Body of pancreas (tissue), 4 donors: Measurements from ENCODE around the gene DNTT. TPM values are rescaled to one million over a fixed set of nuclear protein-coding genes. Genes with fewer than 3 reads are reported as not detected.

Experiments used
- ATAC-seq: fragments of 150-250 bp; one replicate; pipeline ENCODE4 v1.9.1; 2016
- DNase-seq, 4 donors: peaks; one replicate each; pipeline ENCODE4 v3.0.0-alpha.2; 2019
- H3K27ac ChIP-seq, 4 donors: fragments of 200-600 bp; sonication (generic); 1 replicate in 3 of 4; 2 replicates in 1 of 4; pipeline versions ENCODE4 v1.5.1 to v1.6.1; 2016 to 2019; ENCODE audit warnings: mild to moderate bottlenecking in 1 of 4, mixed read lengths in 1 of 4, moderate library complexity in 1 of 4
- H3K27me3 ChIP-seq, 2 donors: fragments of 200-600 bp; sonication (generic); one replicate each; pipeline ENCODE4 v1.6.0; 2016; ENCODE audit warnings: mild to moderate bottlenecking in 1 of 2
- H3K36me3 ChIP-seq, 2 donors: fragments of 200-600 bp; sonication (generic); replicated peaks in 1 of 2; 2 replicates each; pipeline ENCODE4 v1.5.1; 2016; ENCODE audit warnings: low read depth in 2 of 2; ENCODE audit not compliant: insufficient read depth in 1 of 2
- H3K4me1 ChIP-seq: fragments of 200-600 bp; sonication (generic); one replicate; pipeline ENCODE4 v1.6.0; 2016
- H3K4me3 ChIP-seq, 2 donors: fragments of 200-600 bp; sonication (generic); 1 replicate in 1 of 2; 2 replicates in 1 of 2; pipeline ENCODE4 v1.5.1; 2016 to 2019
- H3K9me3 ChIP-seq, 3 donors: fragments of 200-600 bp; sonication (generic); 1 replicate in 2 of 3; 2 replicates in 1 of 3; pipeline ENCODE4 v1.5.1; 2016
- CTCF ChIP-seq, 7 experiments: fragments of 450-650 bp in 4 of 7; fragments of 200-600 bp in 3 of 7; sonication (generic) in 3 of 7; IDR thresholded peaks; one replicate each; pipeline ENCODE4 v1.5.1; 2016 to 2019; ENCODE audit warnings: antibody characterized with exemption in 7 of 7
- POLR2A ChIP-seq, 3 donors: fragments of 450-650 bp; IDR thresholded peaks; one replicate each; pipeline ENCODE4 v1.6.1; 2016; ENCODE audit warnings: antibody characterized with exemption in 3 of 3, mild to moderate bottlenecking in 2 of 3
- WGBS, 2 donors: methylation state at CpG; one replicate each; pipeline ENCODE4 v1.1.5; 2017; 5-methylcytosine and 5-hydroxymethylcytosine counted together
- intact Hi-C: fragments of 100-400 bp; cut with DNase I; formaldehyde crosslinking; loops from one replicate; pipeline ENCODE4 v1.15.1; 2023
- total RNA-seq, 2 donors: library from RNA; depleted of rRNA; stranded (reverse); fragments of >200 nt; gene quantifications; one replicate each; pipeline ENCODE4 v1.1.0, GENCODE V29; 2016

Gene DNTT
- total RNA-seq, 2 donors from 2014 or later: not detected

DNA sequence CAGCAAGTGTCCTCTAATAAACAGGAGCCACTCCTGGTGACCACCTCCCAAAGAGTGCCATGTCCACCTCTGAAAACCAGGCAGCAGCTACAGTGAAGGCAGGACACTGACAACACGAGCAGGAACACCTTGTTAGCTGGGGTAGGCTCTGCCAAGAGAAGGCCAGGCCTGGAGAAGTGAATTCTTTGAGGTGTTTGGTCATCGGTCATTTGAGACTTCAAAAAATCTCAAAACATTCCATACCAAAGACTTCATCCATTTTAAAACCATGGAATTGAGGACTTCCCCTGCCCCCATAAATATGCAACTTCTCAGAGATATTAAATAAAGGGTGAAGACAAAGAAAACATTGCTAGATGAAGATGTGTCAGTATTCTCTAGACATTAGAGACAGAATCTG lies 82.9 kb downstream of the DNTT start:
- no peak overlapping the region for H3K4me3 ChIP-seq
- no peak overlapping the region for H3K27ac ChIP-seq
- intact Hi-C loops: no loop called here
- 83 to 87% methylated on average over 2 of the region's 2 CpGs for WGBS, 2 donors
- H3K27me3 ChIP-seq: no peaks in the 10 kb centered on the region
- H3K36me3 ChIP-seq: no peaks in the 10 kb centered on the region
- DNase-seq: no peak
- ATAC-seq: no peak
- H3K9me3 ChIP-seq: no peaks in the 10 kb centered on the region
- H3K4me1 ChIP-seq: peaks cover 25% of the 10 kb centered on the region
- TF ChIP-seq POLR2A (IDR thresholded peaks at IDR 0.05) (no peak), CTCF (IDR thresholded peaks at IDR 0.05) (no peak)

DNA sequence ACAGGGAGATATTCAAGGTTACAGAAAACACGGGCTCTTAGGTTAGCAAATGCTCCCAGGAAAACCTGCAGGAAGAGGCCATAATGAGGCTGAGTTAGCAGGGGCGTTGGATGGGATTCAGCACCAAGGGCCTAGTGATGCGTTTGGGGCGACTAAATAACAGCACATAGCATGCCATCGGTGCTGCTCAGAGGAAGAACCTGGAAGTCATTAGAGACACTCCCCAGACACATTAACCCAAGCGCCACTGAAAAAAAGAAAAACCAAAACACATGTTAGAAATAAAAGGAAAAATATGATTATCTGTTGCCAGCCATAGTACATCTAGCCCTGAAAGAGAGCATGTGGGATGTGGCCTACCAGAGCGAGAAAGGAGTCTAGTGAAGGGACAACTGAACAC lies 83.4 kb downstream of the DNTT start:
- DNase-seq (no peak), ATAC-seq (no peak)
- H3K9me3 ChIP-seq: no peaks in the 10 kb centered on the region
- H3K4me1 ChIP-seq: peaks cover 25% of the 10 kb centered on the region
- H3K36me3 ChIP-seq: no peaks in the 10 kb centered on the region
- H3K27ac ChIP-seq: no peak overlapping the region
- intact Hi-C loops: no loop called here
- WGBS, 2 donors: 84 to 91% methylated on average over 7 of the region's 7 CpGs
- H3K4me3 ChIP-seq: no peak overlapping the region
- TF ChIP-seq POLR2A (IDR thresholded peaks at IDR 0.05) (no peak), CTCF (IDR thresholded peaks at IDR 0.05) (no peak)
- no peaks in the 10 kb centered on the region for H3K27me3 ChIP-seq

Other genes with a start within 250 kb of the DNTT start
- gene ZNF518A, start 174.1 kb upstream of the DNTT start, total RNA-seq: 10 to 100 TPM; 23.1 to 24.4 TPM
- gene BLNK, start 32.9 kb upstream of the DNTT start, total RNA-seq: 10 to 100 TPM; 13.5 to 55.4 TPM
- not detected for gene OPALIN, start 54.6 kb downstream of the DNTT start, total RNA-seq
- gene TLL2, start 209.5 kb downstream of the DNTT start, total RNA-seq: not detected